Glutamatergic neuron (in vitro differentiated cells): ENCODE data around the gene ESYT2. TPM values are rescaled to one million over a fixed set of nuclear protein-coding genes. Genes with fewer than 3 reads are reported as not detected.

ENCODE experiments used
- DNase-seq: peaks from one replicate; pipeline ENCODE4 v3.0.0; 2022
- H3K27ac Mint-ChIP-seq: one replicate; pipeline ENCODE4 v1.8.0; 2020; ENCODE audit warnings: mild to moderate bottlenecking, mixed read lengths, inconsistent platforms; ENCODE audit not compliant: unreplicated experiment
- H3K27me3 Mint-ChIP-seq: one replicate; pipeline ENCODE4 v1.8.0; 2020; ENCODE audit warnings: mild to moderate bottlenecking, moderate library complexity, mixed read lengths, inconsistent platforms; ENCODE audit not compliant: unreplicated experiment
- H3K36me3 Mint-ChIP-seq: one replicate; pipeline ENCODE4 v1.8.0; 2020; ENCODE audit warnings: mild to moderate bottlenecking, mixed read lengths, inconsistent platforms; ENCODE audit not compliant: unreplicated experiment
- H3K4me1 Mint-ChIP-seq: one replicate; pipeline ENCODE4 v1.8.0; 2020; ENCODE audit warnings: mild to moderate bottlenecking, low read depth, mixed read lengths, inconsistent platforms; ENCODE audit not compliant: unreplicated experiment
- H3K4me3 Mint-ChIP-seq: one replicate; pipeline ENCODE4 v1.8.0; 2020; ENCODE audit warnings: mild to moderate bottlenecking, mixed read lengths, inconsistent platforms; ENCODE audit not compliant: unreplicated experiment
- H3K9me3 Mint-ChIP-seq: one replicate; pipeline ENCODE4 v1.8.0; 2020; ENCODE audit warnings: mild to moderate bottlenecking, moderate library complexity, mixed read lengths, inconsistent platforms; ENCODE audit not compliant: unreplicated experiment
- CTCF ChIP-seq: fragments of 200-600 bp; sonication (generic); IDR thresholded peaks from one replicate; pipeline ENCODE4 v1.5.0; 2021; ENCODE audit not compliant: partially characterized antibody, unreplicated experiment
- total RNA-seq: library from RNA; stranded (reverse); fragmentation: NEBNext Ultra II Directional; extraction: Animal tissue kit (Norgen Biotek cat#: 25700); gene quantifications from one replicate; pipeline ENCODE4 v1.2.1, GENCODE V29; 2021; ENCODE audit not compliant: unreplicated experiment

The ESYT2 gene
- total RNA-seq, 1 donor from 2014 or later: 41.9 TPM

- no peak overlapping the region for H3K4me3 Mint-ChIP-seq
- H3K27ac Mint-ChIP-seq: no peak overlapping the region
- H3K36me3 Mint-ChIP-seq: no peaks in the 10 kb centered on the region
- TF ChIP-seq CTCF: no peak
- H3K4me1 Mint-ChIP-seq: no peaks in the 10 kb centered on the region
- H3K9me3 Mint-ChIP-seq: peaks cover 3% of the 10 kb centered on the region
- DNase-seq: no peak
- H3K27me3 Mint-ChIP-seq: peaks cover 3% of the 10 kb centered on the region
Observed at GRCh38 chr7:158763454-158764033, 65.8 kb downstream of the ESYT2 start.

GRCh38 chr7:158761945-158762344, 67.4 kb downstream of the ESYT2 start:
- no peak for DNase-seq

GRCh38 chr7:158760936-158761335, 68.4 kb downstream of the ESYT2 start:
- Mint-ChIP-seq H3K9me3 (peaks cover 3% of the 10 kb centered on the region), H3K4me1 (peaks cover 3% of the 10 kb centered on the region), H3K4me3 (no peak overlapping the region), H3K27me3 (peaks cover 5% of the 10 kb centered on the region), H3K36me3 (peaks cover 7% of the 10 kb centered on the region), H3K27ac (peak overlapping the region; percentile 45)
- TF ChIP-seq CTCF: no peak
- no peak for DNase-seq

More at GRCh38 chr7:158761945-158762344, 67.4 kb downstream of the ESYT2 start:
- peaks cover 5% of the 10 kb centered on the region for H3K27me3 Mint-ChIP-seq
- H3K27ac Mint-ChIP-seq: no peak overlapping the region
- H3K36me3 Mint-ChIP-seq: peaks cover 7% of the 10 kb centered on the region
- no peak overlapping the region for H3K4me3 Mint-ChIP-seq
- H3K4me1 Mint-ChIP-seq: peaks cover 3% of the 10 kb centered on the region
- no peak for TF ChIP-seq CTCF
- H3K9me3 Mint-ChIP-seq: peaks cover 3% of the 10 kb centered on the region

GRCh38 chr7:158760445-158760764, 68.9 kb downstream of the ESYT2 start:
- Mint-ChIP-seq H3K4me1 (peaks cover 3% of the 10 kb centered on the region), H3K4me3 (no peak overlapping the region), H3K27me3 (peaks cover 5% of the 10 kb centered on the region), H3K9me3 (peaks cover 3% of the 10 kb centered on the region), H3K27ac (no peak overlapping the region), H3K36me3 (peaks cover 7% of the 10 kb centered on the region)
- DNase-seq: no peak
- TF ChIP-seq CTCF: no peak

- peaks cover 3% of the 10 kb centered on the region for H3K9me3 Mint-ChIP-seq
- H3K4me3 Mint-ChIP-seq: no peak overlapping the region
- TF ChIP-seq CTCF: no peak
- H3K27me3 Mint-ChIP-seq: peaks cover 5% of the 10 kb centered on the region
- peaks cover 3% of the 10 kb centered on the region for H3K4me1 Mint-ChIP-seq
- peaks cover 7% of the 10 kb centered on the region for H3K36me3 Mint-ChIP-seq
- H3K27ac Mint-ChIP-seq: no peak overlapping the region
- no peak for DNase-seq
Observed at GRCh38 chr7:158759749-158760444, 69.4 kb downstream of the ESYT2 start.
